HEK293T (cell line): ENCODE measurements around the gene PRRC2C.
"Not testable (repeated sequence)": the region's sequence is repeated elsewhere in the genome, so short reads cannot be mapped to it uniquely, and the experiment has no call there.

ENCODE experiments used
- CTCF ChIA-PET: fragments of 350-600 bp; formaldehyde crosslinking; extraction: SDS; loops from one replicate; lab custom pipeline; 2021; ENCODE audit warnings: antibody characterized with exemption, inconsistent platforms; lab: Yijun Ruan, JAX
- POLR2A ChIA-PET: fragments of 350-600 bp; formaldehyde crosslinking; extraction: SDS; loops from one replicate; lab custom pipeline; 2020; ENCODE audit warnings: antibody characterized with exemption, inconsistent platforms; lab: Yijun Ruan, JAX
- DNase-seq: peaks from one replicate; pipeline ENCODE4 v3.0.0; 2012; ENCODE audit warnings: mixed read lengths; ENCODE audit errors: extremely low spot score
- ARNT ChIP-seq: fragments of 450-650 bp; IDR thresholded peaks from 2 replicates; pipeline ENCODE4 v1.6.1; 2017; ENCODE audit warnings: mild to moderate bottlenecking
- BHLHE40 ChIP-seq: fragments of 450-650 bp; IDR thresholded peaks from 2 replicates; pipeline ENCODE4 v1.6.1; 2016; ENCODE audit warnings: mild to moderate bottlenecking, moderate library complexity, borderline replicate concordance
- CTBP1 ChIP-seq: fragments of 450-650 bp; IDR thresholded peaks from 2 replicates; pipeline ENCODE4 v1.6.1; 2016; ENCODE audit warnings: borderline replicate concordance
- ELF4 ChIP-seq: fragments of 450-650 bp; IDR thresholded peaks from 2 replicates; pipeline ENCODE4 v1.6.1; 2017; ENCODE audit warnings: antibody characterized with exemption
- FOXA1 ChIP-seq: fragments of 450-650 bp; IDR thresholded peaks from 2 replicates; pipeline ENCODE4 v1.6.1; 2016; ENCODE audit warnings: mild to moderate bottlenecking
- FOXK2 ChIP-seq: fragments of 450-650 bp; IDR thresholded peaks from 2 replicates; pipeline ENCODE4 v1.6.1; 2016; ENCODE audit warnings: mild to moderate bottlenecking
- FOXM1 ChIP-seq: fragments of 450-650 bp; IDR thresholded peaks from 2 replicates; pipeline ENCODE4 v1.6.1; 2017; ENCODE audit warnings: mild to moderate bottlenecking, borderline replicate concordance
- HDGF ChIP-seq: fragments of 450-650 bp; IDR thresholded peaks from 2 replicates; pipeline ENCODE4 v1.6.1; 2017; ENCODE audit warnings: antibody characterized with exemption, borderline replicate concordance
- L3MBTL2 ChIP-seq: fragments of 450-650 bp; conservative IDR thresholded peaks from 2 replicates; pipeline ENCODE4 v1.6.1; 2016; ENCODE audit warnings: mild to moderate bottlenecking
- LEF1 ChIP-seq: fragments of 450-650 bp; IDR thresholded peaks from 2 replicates; pipeline ENCODE4 v1.6.1; 2017; ENCODE audit warnings: mild to moderate bottlenecking, borderline replicate concordance
- NFRKB ChIP-seq: fragments of 450-650 bp; IDR thresholded peaks from 2 replicates; pipeline ENCODE4 v1.6.1; 2016; ENCODE audit warnings: mild to moderate bottlenecking, moderate library complexity
- PKNOX1 ChIP-seq: fragments of 450-650 bp; IDR thresholded peaks from 2 replicates; pipeline ENCODE4 v1.6.1; 2016
- SP1 ChIP-seq: fragments of 450-650 bp; IDR thresholded peaks from 2 replicates; pipeline ENCODE4 v1.6.1; 2017
- SUZ12 ChIP-seq: fragments of 450-650 bp; IDR thresholded peaks from 2 replicates; pipeline ENCODE4 v1.6.1; 2016; ENCODE audit warnings: mild to moderate bottlenecking
- TARDBP ChIP-seq: fragments of 450-650 bp; IDR thresholded peaks from 2 replicates; pipeline ENCODE4 v1.6.1; 2016
- ZNF384 ChIP-seq: fragments of 450-650 bp; IDR thresholded peaks from 2 replicates; pipeline ENCODE4 v1.6.1; 2016

The PRRC2C gene

GRCh38 chr1:171485375-171486047, at the start of gene PRRC2C:
Gene PRRC2C, plus strand, starts transcription at chr1:171485530. Its CDS starts 26,559 bp downstream, at chr1:171512089.
- CTCF ChIA-PET = interaction anchor here (0.5 to 1.5 kb wide), 7 partner anchors 9 to 263 kb away, joined by 3 to 4 read pairs (median 3); no protein-coding TSS in a partner anchor
- peak; percentile 73 for TF ChIP-seq L3MBTL2
- TF ChIP-seq NFRKB = 0 out of 2 replicates have a peak, but pooled peaks have one; percentile 32
- TF ChIP-seq ZNF384 = 0 out of 2 replicates have a peak, but pooled peaks have one; percentile 43
- no peak for TF ChIP-seq SUZ12
- DNase-seq = peak; percentile 95
- POLR2A ChIA-PET = interaction anchor here (0.7 to 1.6 kb wide), 6 partner anchors 12 to 296 kb away, joined by 3 to 7 read pairs (median 4); partner anchors contain the start of genes METTL13 and VAMP4

- no peak for DNase-seq
- ChIA-PET CTCF (no interaction called here), POLR2A (no interaction called here)
- TF ChIP-seq L3MBTL2 = no peak
- no peak for TF ChIP-seq ZNF384
- TF ChIP-seq SP1 = no peak
- TF ChIP-seq FOXA1 = no peak
- no peak for TF ChIP-seq HDGF
- TF ChIP-seq ELF4 = no peak
- no peak for TF ChIP-seq TARDBP
- no peak for TF ChIP-seq FOXK2
- no peak for TF ChIP-seq PKNOX1
- TF ChIP-seq ARNT = no peak
- no peak for TF ChIP-seq CTBP1
- TF ChIP-seq SUZ12 = no peak
- no peak for TF ChIP-seq LEF1
- TF ChIP-seq NFRKB = no peak
- TF ChIP-seq FOXM1 = no peak
- TF ChIP-seq BHLHE40 = no peak
Measured at GRCh38 chr1:171438441-171438840, 46.9 kb upstream of the PRRC2C start.

- POLR2A ChIA-PET, DNase-seq: not testable (repeated sequence)
- CTCF ChIA-PET = interaction anchor here (0.7 kb wide), 1 partner anchor 768 kb away, joined by 3 read pairs; no protein-coding TSS in a partner anchor
Measured at GRCh38 chr1:171440201-171440600, 45.1 kb upstream of the PRRC2C start.

GRCh38 chr1:171441278-171441895, 43.9 kb upstream of the PRRC2C start:
- POLR2A ChIA-PET, CTCF ChIA-PET, DNase-seq: not testable (repeated sequence)

- no peak for DNase-seq
- CTCF ChIA-PET = no interaction called here
- POLR2A ChIA-PET = no interaction called here
- TF ChIP-seq TARDBP (no peak), ELF4 (no peak), SP1 (no peak), CTBP1 (no peak), NFRKB (no peak), PKNOX1 (no peak), L3MBTL2 (no peak), BHLHE40 (no peak), SUZ12 (no peak), LEF1 (no peak)
Measured at GRCh38 chr1:171446386-171446785, 38.9 kb upstream of the PRRC2C start.

GRCh38 chr1:171455967-171456366, 29.4 kb upstream of the PRRC2C start:
- ChIA-PET POLR2A (no interaction called here), CTCF (no interaction called here)
- no peak for TF ChIP-seq ARNT
- TF ChIP-seq PKNOX1 = no peak
- no peak for TF ChIP-seq ZNF384
- no peak for TF ChIP-seq ELF4
- TF ChIP-seq NFRKB = no peak
- TF ChIP-seq BHLHE40 = no peak
- TF ChIP-seq FOXK2 = no peak
- no peak for TF ChIP-seq L3MBTL2
- no peak for TF ChIP-seq SP1
- TF ChIP-seq FOXA1 = no peak
- no peak for TF ChIP-seq CTBP1
- TF ChIP-seq FOXM1 = no peak
- no peak for DNase-seq

- CTCF ChIA-PET = no interaction called here
- no peak for DNase-seq
- POLR2A ChIA-PET = interaction anchor here (1.2 kb wide), 1 partner anchor 27 kb away, joined by 4 read pairs; the partner anchor contains the start of gene PRRC2C
- TF ChIP-seq ZNF384 = no peak
- no peak for TF ChIP-seq L3MBTL2
- TF ChIP-seq LEF1 = no peak
- TF ChIP-seq PKNOX1 = no peak
- no peak for TF ChIP-seq NFRKB
- TF ChIP-seq HDGF = no peak
- no peak for TF ChIP-seq FOXK2
- no peak for TF ChIP-seq FOXA1
- no peak for TF ChIP-seq ELF4
- no peak for TF ChIP-seq TARDBP
- no peak for TF ChIP-seq SUZ12
Measured at GRCh38 chr1:171457412-171457811, 27.9 kb upstream of the PRRC2C start.
